ENCODE measurements around the gene C1GALT1.
"Not testable (repeated sequence)": the region's sequence is repeated elsewhere in the genome, so short reads cannot be mapped to it uniquely, and the experiment has no call there.

Gene C1GALT1

DNA sequence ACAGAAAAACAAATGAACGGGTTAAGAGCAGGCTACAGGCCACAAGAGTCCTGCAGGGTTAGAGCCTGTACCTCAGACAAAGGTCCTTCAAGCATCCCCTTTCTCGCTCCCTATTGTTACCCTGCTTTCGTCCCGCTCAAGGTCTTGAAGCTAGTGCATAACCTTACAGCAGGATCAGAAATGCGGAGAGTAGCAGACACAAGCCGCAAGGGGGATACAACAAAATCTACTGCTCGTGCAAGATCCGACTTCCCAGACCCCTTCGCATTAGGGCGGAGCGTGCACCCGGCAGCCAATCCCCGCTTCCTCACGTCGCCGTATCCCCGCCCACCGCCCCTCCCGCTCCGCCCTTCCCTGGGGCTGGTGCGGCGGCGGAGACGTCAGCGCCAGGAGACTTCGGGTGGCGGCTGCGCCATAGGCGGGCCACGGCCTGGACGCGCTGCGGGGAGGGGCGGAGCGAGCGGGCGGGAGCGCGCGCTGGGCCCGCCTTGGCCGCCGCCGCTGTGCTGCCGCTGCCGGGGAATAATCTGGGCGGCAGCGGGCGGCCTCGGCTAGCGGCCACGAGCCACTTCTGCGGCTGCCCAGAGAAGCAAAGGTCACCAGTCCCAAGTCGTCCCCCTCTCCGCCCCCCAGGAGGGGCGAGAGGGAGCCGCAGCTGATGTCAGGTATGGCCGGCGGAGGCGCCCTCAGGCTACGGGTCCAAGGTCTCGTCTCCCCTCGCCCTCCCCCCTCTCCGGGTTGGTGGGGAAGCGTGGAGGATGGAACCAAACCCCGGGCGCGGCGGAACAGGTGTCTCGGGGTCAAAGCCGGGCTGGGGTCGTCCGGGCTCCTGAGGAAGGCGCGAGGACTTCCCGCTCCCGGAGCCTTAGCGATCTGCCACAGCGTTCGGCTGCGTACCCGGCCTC is at the start of gene C1GALT1:
Gene C1GALT1, plus strand, starts transcription at position 389 of the 905 bp plus-strand sequence. CDS start 51,776 bp downstream, outside the sequence.
- in situ Hi-C loops (cut with HindIII; ENCODE audit: low sequenced_read_pairs): no loop called here

DNA sequence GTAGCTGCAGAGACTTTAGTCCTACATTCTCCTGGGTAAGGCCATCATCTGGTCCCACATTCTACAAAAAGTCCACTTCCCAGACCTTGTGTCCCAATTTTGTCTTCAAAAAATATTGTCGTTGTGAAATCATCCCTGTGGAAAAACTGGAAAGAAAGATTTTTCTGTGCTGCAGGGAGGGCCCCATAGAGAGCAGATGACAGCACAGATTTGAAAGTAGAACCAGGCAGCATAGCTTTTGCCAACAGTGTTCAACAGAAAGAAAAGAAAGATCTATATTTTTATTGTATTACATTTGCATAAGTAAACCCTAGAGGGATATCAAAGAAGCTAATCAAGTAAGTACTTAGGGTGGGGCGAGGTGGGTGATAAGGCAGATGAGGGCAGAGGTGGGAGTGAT is 48.3 kb upstream of the C1GALT1 start:
- in situ Hi-C loops (cut with HindIII; ENCODE audit: low sequenced_read_pairs): no loop called here

DNA sequence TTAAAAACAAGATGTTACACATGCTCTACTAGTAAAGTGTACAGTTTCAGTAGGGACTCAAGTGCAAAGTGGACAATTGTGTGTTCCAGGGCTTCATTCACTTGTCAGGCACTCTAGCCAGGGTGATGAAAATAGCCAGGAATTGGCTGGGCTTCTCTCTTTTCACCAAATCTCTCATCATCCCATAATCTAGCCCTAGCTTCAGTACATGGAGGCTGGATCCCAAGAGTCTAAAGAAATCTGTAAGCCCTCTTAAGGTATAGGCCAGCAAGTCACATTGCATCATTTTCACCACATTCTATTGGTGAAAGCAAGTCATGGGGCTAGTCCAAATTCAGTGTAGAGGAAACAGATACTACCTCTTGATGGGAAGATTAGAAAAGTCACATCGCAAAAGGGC is 47.3 kb upstream of the C1GALT1 start:
- in situ Hi-C loops (cut with HindIII; ENCODE audit: low sequenced_read_pairs): no loop called here

DNA sequence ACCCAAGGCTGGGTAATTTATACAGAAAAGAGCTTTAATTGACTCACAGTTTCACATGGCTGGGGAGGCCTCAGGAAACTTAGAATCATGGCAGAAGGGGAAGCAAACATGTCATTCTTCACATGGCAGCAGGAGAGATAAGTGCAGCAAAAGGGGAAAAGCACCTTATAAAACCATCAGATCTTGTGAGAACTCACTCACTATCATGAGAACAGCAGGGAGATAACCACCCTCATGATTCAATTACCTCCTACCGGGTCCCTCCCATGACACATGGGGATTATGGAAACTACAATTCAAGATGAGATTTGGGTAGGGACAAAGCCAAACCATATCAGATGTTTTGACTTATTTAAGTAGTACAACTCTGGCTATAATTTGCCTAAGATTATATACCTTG is 46.4 kb upstream of the C1GALT1 start:
- in situ Hi-C loops (cut with HindIII; ENCODE audit: low sequenced_read_pairs): not testable (repeated sequence)

DNA sequence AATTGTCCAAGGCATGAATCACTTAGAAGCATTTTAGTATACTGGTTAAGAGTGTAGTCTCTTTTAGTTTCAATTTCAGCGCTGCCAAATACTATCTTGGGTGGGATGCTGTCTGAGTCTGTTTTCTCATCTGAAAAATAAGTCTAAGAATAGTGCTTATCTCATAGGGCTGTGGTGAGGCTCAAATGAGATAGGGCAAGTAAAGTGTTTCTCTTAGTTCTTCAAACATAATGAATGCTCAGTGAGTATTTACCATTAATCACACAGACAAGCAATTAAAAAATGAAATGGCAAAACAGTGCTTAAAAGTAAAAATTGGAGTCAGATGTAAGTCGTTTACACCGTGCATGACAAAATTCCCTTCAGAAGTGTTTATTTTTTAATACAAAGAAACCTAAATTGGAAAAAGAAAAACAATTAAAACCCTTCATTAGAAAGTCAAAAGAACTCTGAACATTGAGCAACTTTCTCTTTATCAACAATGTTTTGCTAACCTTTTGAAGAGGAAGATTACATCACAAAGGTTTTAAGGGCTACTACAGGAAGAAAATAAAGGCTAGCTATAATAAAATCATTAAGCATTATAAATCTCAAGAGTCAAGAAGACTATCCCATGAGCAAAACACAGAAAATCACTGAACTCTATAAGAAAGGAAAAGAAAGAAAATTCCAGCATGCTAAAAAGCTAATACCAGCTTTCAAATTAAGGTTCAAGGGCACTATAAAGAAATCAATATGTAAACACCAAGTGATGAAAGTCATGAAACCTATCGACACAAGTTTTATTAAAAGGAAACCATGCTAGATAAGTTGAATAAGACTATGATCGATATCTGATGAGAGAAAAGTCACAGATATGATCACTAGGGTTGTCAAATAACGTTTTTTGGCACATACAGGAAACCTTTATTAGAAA is 45.6 kb upstream of the C1GALT1 start:
- in situ Hi-C loops (cut with HindIII; ENCODE audit: low sequenced_read_pairs): no loop called here

DNA sequence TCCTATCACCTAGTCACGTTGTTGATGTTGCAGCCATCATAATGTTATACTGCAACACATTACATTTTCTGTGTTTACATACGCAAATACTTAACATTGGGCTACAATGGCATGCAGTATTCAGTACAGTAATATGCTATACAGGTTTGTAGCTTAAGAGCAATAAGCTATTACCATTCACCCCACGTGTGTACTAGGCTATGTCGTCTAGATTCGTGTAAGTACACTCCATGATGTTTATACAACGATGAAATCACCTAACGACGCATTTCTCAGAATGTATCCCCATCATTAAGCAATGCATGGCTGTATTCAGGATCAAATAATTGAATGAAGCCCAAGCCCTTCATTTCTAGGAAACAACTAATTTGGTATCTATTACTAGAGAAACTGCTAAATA is 43.4 kb upstream of the C1GALT1 start:
- in situ Hi-C loops (cut with HindIII; ENCODE audit: low sequenced_read_pairs): no loop called here

DNA sequence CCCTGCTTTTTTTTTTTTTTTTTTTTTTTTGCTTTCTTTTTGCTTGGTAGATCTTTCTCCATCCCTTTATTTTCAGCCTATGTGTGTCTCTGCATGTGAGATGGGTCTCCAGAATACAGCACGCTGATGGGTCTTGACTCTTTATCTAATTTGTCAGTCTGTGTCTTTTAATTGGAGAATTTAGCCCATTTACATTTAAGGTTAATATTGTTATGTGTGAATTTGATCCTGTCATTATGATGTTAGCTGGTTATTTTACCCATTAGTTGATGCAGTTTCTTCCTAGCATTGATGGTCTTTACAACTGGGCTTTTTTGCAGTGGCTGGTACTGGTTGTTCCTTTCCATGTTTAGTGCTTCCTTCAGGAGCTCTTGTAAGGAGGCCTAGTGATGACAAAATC is 38.9 kb upstream of the C1GALT1 start:
- in situ Hi-C loops (cut with HindIII; ENCODE audit: low sequenced_read_pairs): not testable (repeated sequence)

DNA sequence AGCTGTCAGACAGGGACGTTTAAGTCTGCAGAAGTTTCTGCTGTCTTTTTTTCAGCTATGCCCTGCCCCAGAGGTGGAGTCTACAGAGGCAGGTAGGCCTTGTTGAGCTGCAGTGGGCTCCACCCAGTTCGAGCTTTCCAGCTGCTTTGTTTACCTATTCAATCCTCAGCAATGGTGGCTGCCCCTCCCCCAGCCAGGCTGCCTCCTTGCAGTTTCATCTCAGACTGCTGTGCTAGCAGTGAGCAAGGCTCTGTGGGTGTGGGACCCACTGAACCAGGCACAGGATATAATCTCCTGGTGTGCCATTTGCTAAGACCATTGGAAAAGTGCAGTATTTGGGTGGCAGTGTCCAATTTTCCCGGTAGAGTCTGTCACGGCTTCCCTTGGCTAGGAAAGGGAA is 37.2 kb upstream of the C1GALT1 start:
- in situ Hi-C loops (cut with HindIII; ENCODE audit: low sequenced_read_pairs): not testable (repeated sequence)

DNA sequence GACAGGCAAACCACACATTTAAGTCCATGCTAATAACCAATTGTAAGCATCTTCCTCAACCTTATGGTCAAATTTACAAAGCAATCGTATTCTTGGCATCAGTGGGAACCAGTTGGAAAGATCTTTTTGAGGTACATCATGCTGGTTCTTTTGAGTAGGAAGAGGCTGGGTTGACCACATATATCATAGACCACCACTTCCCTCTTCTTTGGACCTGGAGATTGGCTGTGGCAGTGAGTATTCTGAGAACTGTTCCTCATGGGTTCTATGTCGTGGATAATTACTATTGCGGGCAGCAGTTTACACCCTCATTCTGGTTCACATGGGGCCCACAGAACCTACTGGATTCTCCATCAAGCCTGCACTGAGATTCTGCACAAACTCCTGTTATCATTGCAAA is 35.5 kb upstream of the C1GALT1 start:
- in situ Hi-C loops (cut with HindIII; ENCODE audit: low sequenced_read_pairs): no loop called here

DNA sequence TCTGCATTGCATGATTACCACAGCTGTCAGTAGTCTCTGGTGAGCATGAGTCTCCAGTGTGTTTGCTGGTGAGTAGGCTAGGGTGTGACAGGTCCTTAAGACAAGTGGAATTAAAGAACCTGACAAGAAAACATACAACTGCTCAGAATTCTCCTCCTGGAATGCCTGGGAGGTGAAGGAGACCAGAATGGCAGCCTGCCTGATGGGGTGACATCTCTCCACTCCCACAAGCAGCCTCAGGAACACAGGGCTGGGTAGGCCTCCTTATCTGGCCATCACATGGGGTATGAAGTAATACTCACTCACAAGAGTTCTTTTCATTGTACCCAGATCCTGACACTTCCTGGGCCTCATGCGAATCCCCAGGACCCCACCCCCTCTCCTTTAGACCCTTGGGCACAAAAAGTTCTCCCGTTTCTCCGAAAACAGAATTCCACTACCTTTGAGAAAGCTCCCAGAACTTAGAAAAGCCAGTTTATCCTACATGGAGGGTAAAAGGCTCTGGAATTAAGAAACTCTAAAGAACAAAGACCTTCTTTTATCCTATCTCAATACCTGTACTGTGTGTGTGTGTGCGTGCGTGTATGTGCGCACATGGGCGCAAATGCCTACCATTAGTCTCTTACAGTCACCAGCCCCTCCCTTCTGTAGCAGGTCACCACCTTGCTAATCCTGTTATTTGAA is 33.4 kb upstream of the C1GALT1 start:
- in situ Hi-C loops (cut with HindIII; ENCODE audit: low sequenced_read_pairs): no loop called here

DNA sequence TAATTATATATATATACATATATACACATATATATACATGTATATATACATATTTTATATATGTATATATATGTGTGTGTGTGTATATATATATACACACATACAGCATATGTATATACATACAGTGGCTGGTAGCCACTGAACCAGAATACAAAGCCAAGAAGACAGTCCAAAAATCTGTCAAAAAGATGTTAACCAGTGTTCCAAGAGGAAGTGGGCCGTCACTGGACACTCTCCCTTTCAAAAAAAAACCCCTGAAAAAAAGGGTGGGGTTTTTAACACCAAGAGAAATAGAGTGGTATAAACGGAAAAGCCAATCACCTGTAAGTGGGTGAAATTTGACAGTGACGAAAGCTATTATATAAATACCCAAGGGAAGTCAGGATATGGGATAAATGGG is 31.1 kb upstream of the C1GALT1 start:
- in situ Hi-C loops (cut with HindIII; ENCODE audit: low sequenced_read_pairs): no loop called here

DNA sequence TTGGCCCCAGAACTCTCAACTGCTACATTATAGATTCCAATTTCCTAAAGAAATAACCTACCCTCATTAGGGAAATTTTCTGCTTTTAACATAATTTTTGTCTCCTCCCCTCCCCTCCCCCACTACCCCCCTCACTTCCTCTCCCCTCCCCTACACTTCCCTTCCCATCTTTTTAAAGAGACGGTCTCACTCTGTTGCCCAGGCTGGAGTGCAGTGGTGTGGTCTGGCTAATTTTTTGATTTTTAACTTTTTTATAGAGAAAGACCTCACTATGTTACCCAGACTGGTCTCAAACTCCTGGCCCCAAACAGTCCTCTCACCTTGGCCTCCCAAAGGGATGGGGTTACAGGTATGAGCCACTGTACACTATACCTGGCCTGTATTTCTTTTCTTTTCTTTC is 30.5 kb upstream of the C1GALT1 start:
- in situ Hi-C loops (cut with HindIII; ENCODE audit: low sequenced_read_pairs): no loop called here

DNA sequence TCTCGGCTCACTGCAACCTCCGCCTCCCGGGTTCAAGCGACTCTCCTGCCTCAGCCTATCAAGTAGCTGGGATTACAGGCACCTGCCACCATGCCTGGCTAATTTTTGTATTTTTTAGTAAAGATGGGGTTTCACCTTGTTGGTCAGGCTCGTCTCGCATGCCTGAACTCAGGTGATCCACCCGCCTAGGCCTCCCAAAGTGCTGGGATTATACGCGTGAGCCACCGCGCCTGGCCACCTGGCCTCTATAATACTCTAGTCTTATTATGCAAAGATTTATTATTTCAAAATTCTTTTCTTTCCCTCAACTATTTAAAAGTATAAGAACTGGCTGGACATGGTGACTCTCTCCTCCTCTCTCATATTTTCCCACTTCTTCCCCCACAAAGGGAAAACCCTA is 30.0 kb upstream of the C1GALT1 start:
- in situ Hi-C loops (cut with HindIII; ENCODE audit: low sequenced_read_pairs): no loop called here

DNA sequence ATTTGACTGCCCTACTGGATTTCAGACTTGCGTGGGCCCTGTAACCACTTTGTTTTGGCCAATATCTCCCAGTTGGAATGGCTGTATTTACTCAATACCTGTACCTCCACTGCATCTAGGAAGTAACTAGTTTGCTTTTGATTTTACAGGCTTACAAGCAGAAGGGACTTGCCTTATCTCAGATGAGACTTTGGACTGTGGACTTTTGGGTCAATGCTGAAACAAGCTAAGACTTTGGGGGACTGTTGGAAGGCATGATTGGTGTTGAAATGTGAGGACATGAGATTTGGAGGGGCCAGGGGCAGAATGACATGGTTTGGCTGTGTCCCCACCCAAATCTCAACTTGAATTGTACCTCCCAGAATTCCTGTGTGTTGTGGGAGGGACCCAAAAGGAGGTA is 28.0 kb upstream of the C1GALT1 start:
- in situ Hi-C loops (cut with HindIII; ENCODE audit: low sequenced_read_pairs): not testable (repeated sequence)

DNA sequence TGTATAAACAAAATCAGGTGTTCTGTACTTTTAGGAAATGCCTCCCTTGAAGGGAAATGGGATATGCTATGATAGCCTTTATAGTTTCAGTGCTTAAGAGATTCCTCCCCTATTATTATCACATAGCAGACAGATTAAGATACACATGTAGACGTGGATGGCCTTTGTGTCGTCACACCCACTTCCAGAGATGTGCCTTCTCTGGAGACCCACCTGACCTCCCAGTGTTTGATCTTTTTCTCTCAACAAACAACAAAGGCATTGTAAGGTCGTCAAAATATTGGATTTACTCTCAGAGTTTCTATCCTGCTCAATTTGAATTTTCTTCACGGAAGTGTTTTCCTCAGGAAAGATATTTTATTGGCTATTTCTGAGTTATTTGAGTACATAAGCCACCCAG is 25.7 kb upstream of the C1GALT1 start:
- in situ Hi-C loops (cut with HindIII; ENCODE audit: low sequenced_read_pairs): no loop called here

DNA sequence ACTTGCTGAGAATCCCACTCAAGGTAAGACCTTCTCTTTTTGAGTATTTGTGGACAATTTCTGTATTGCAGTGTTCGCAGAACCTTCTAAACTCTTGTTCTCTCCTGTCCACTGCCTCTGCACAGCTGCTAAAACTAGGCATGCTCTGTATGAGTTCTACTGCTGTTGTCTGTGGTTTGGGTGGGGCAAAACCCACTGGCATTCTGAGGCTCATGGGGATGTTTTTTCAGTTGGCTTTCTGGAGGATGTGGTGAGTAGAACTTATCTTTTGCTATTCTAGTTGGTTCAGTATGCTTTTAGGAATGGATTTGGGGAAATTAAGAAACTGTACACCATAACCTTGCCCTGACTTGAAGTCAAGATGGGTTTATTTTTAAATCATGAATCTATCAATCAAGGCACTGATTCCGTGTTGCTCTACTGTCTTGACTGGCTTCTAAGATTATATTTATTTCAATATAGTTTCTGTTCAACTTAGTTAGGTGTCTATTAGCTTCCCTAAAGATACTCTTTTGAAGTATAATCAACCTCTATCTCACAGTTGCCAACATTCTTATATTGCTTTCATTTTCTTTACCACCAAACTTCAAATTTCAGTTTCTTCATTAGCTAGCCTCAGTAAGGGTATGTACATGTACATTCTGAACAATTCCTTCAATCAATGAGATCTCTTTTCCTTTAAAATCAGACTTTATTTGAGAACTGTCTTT is 25.0 kb upstream of the C1GALT1 start:
- in situ Hi-C loops (cut with HindIII; ENCODE audit: low sequenced_read_pairs): no loop called here

DNA sequence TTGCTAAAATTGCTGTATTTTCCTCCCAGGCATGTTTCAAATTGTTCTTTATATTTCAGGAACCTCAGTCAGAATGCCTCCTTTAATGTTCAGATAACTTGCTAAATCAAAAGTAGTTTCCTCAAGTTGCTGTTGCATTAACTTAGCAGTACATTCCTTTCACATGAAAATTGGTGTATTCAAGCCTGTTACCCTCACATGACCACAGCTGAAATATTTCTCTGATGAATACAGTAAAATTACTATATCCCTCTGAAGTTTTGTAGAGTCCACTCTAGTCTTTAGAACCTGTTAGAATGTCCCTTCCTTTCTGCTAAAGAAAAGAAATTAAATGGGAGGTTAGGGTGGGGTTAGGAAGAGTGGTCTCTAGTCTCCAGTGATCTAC is 24.5 kb upstream of the C1GALT1 start:
- in situ Hi-C loops (cut with HindIII; ENCODE audit: low sequenced_read_pairs): no loop called here

DNA sequence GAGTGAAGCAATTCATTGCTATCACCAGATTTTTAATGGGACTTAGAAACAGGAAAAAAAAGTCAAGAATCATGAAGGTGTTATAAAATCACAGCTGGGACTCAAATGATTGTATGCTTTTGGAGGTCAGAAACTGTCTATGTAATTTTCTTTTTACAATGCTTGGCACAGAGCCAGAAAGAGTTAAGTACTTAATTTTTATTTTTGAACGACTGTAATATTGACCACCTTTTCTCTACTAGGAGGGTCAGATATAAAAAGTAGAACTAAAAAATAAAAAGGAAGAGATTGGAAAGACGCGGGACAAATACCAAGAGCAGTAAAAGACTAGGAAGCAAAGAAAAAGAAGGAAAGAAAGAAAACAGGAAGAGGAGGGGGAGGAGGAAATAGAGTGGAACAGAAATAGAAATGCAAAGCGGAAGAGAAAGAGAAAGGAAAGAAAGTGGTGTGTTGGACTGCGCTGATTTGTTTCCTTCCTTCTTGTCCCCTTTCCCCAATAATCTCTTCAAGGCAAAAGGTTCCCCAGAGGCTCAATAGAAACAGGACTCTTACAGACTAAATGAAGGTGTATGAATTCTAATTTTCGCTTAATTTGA is 23.2 kb upstream of the C1GALT1 start:
- in situ Hi-C loops (cut with HindIII; ENCODE audit: low sequenced_read_pairs): no loop called here

DNA sequence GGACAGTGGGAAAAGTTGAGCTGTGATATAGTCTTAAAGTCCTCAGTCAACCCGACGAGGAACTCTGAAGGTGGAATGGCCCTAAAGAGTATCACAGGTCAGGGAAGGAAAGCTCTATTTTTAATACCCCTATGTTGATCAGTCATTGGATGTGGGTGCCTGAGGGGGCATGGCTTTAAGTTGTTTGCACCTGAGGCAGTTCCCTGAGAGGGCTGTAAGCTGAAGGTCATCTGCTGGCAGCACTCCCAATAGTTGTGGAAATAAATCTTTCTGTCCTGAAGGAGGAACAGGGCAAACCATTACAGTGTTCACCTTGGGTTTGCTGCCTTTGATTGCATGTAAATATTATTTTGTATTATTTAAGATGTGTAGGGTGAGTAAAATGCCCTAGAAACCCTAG is 17.8 kb upstream of the C1GALT1 start:
- in situ Hi-C loops (cut with HindIII; ENCODE audit: low sequenced_read_pairs): no loop called here

DNA sequence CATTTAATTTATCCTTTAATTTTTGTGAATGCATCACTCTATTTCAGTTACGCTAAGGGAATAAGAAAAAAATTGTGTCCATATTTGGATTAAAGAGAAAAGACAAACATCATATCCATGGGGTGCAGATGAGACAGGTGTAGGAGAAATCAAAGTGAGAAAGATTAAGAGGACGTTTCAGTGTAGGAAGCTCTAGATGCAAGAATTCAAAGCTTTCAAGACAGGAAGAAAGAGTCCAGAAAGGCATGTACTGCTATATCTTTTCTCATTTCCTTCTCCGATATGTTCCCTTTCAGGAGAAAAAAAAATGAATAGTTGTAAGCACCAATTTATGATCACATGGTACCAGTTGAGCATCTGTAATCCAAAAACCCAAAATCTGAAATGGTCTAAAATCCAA is 17.0 kb upstream of the C1GALT1 start:
- in situ Hi-C loops (cut with HindIII; ENCODE audit: low sequenced_read_pairs): no loop called here

All from endothelial cell of hepatic sinusoid (primary cell).